GM12878 (cell line): ENCODE measurements around the gene BBS10. TPM values are rescaled to one million over a fixed set of nuclear protein-coding genes. Genes with fewer than 3 reads are reported as not detected.
"Not testable (repeated sequence)": the region's sequence is repeated elsewhere in the genome, so short reads cannot be mapped to it uniquely, and the experiment has no call there.

Source experiments
- ATAC-seq: fragments of 200-7000 bp; cut with Tn5 transposase; 3 replicates; pipeline ENCODE4 v1.9.1; 2020; ENCODE audit warnings: mild to moderate bottlenecking, moderate library complexity
- BruUV-seq: library from RNA; stranded (reverse); fragments of 400-500 nt; replicated peaks from 2 replicates; lab custom pipeline; 2021; lab: Mats Ljungman, UMichigan
- CTCF ChIA-PET: fragments of 300-600 bp; sonication (Branson Sonifier 250); formaldehyde crosslinking; extraction: SDS; loops from one replicate; lab custom pipeline; 2021; ENCODE audit warnings: inconsistent platforms; lab: Yijun Ruan, JAX
- POLR2A ChIA-PET: fragments of 350-600 bp; formaldehyde crosslinking; extraction: SDS; loops from one replicate; lab custom pipeline; 2021; ENCODE audit warnings: inconsistent platforms; lab: Charles Lee
- RAD21 ChIA-PET: fragments of 300-600 bp; sonication (Branson Sonifier 250); formaldehyde crosslinking; loops from one replicate; lab custom pipeline; 2023; ENCODE audit warnings: antibody characterized with exemption; ENCODE audit not compliant: unreplicated experiment; lab: Charles Lee
- SMC1A ChIA-PET: fragments of 300-600 bp; sonication (Branson Sonifier 250); formaldehyde crosslinking; loops from one replicate; lab custom pipeline; 2023; ENCODE audit not compliant: unreplicated experiment, uncharacterized antibody; lab: Charles Lee
- DNase-seq: peaks from one replicate; pipeline ENCODE4 v3.0.0-alpha.2; 2011; ENCODE audit warnings: low read depth, low spot score
- FAIRE-seq: peaks from 3 replicates; lab custom pipeline; 2011; peaks lifted over from hg19 to GRCh38; lab: Jason Lieb, UNC
- H2AFZ ChIP-seq: 2 replicates; pipeline ENCODE4 v1.6.0; 2011; ENCODE audit warnings: low read depth, low read length, control low read depth; ENCODE audit not compliant: control insufficient read depth
- H3K27ac ChIP-seq: 2 replicates; pipeline ENCODE4 v1.5.1; 2011; ENCODE audit warnings: control low read depth; ENCODE audit not compliant: control insufficient read depth, insufficient read depth
- H3K27me3 ChIP-seq, 2 experiments: replicated peaks in 1 of 2; 2 replicates each; pipeline versions ENCODE4 v1.6.0 to v1.6.1; 2011; ENCODE audit warnings: low read length in 1 of 2; ENCODE audit not compliant: control insufficient read depth in 2 of 2, insufficient read depth in 2 of 2
- H3K36me3 ChIP-seq, 2 experiments: 2 replicates each; pipeline ENCODE4 v1.5.1; 2011; ENCODE audit warnings: low read length in 1 of 2; ENCODE audit not compliant: control insufficient read depth in 2 of 2, insufficient read depth in 2 of 2
- H3K4me1 ChIP-seq: 2 replicates; pipeline ENCODE4 v1.6.1; 2011; ENCODE audit warnings: mild to moderate bottlenecking, low read length, moderate library complexity, mixed read lengths; ENCODE audit not compliant: control insufficient read depth, insufficient read depth
- H3K4me2 ChIP-seq: 2 replicates; pipeline ENCODE4 v1.6.0; 2011; ENCODE audit warnings: control low read depth; ENCODE audit not compliant: control insufficient read depth, insufficient read depth
- H3K4me3 ChIP-seq: fragments of 200-600 bp; sonication (generic); 2 replicates; pipeline ENCODE4 v1.5.1; 2016
- H3K79me2 ChIP-seq: 2 replicates; pipeline ENCODE4 v1.6.0; 2011; ENCODE audit warnings: low read length; ENCODE audit not compliant: control insufficient read depth, insufficient read depth
- H3K9ac ChIP-seq: 2 replicates; pipeline ENCODE4 v1.8.0; 2011; ENCODE audit warnings: low read length, control low read depth, mixed read lengths; ENCODE audit not compliant: control insufficient read depth, insufficient read depth
- H3K9me3 ChIP-seq: replicated peaks from 3 replicates; pipeline ENCODE4 v1.5.1; 2011; ENCODE audit warnings: mild to moderate bottlenecking, low read length; ENCODE audit not compliant: control insufficient read depth, insufficient read depth
- H4K20me1 ChIP-seq: 2 replicates; pipeline ENCODE4 v1.6.0; 2011; ENCODE audit not compliant: control insufficient read depth, insufficient read depth
- CEBPB ChIP-seq, 2 experiments: fragments of 150-350 bp in 1 of 2; IDR thresholded peaks; 2 replicates each; pipeline ENCODE4 v1.6.1; 2012 to 2014; ENCODE audit warnings: low read depth in 2 of 2, low read length in 2 of 2, borderline replicate concordance in 1 of 2, inconsistent platforms in 1 of 2
- MTA2 ChIP-seq: fragments of 450-650 bp; IDR thresholded peaks from 2 replicates; pipeline ENCODE4 v1.6.1; 2016; ENCODE audit warnings: low read depth, mild to moderate bottlenecking, moderate library complexity
- NFYB ChIP-seq: IDR thresholded peaks from 2 replicates; pipeline ENCODE4 v1.6.1; 2011; ENCODE audit warnings: low read depth, mild to moderate bottlenecking, low read length, improper control_type of control experiment, moderate library complexity; ENCODE audit not compliant: insufficient read depth
- NRF1 ChIP-seq: conservative IDR thresholded peaks from 2 replicates; pipeline ENCODE4 v1.6.1; 2011; ENCODE audit warnings: mild to moderate bottlenecking, low read depth, low read length, improper control_type of control experiment
- POU2F2 ChIP-seq: IDR thresholded peaks from 3 replicates; pipeline ENCODE4 v1.6.1; 2011; ENCODE audit warnings: low read depth, mild to moderate bottlenecking, low read length, borderline replicate concordance
- SMC3 ChIP-seq: IDR thresholded peaks from 2 replicates; pipeline ENCODE4 v1.6.1; 2011; ENCODE audit warnings: low read length, improper control_type of control experiment, borderline replicate concordance
- TAF1 ChIP-seq: IDR thresholded peaks from 2 replicates; pipeline ENCODE4 v1.6.1; 2011; ENCODE audit warnings: mild to moderate bottlenecking, low read depth, low read length, borderline replicate concordance
- ZNF274 ChIP-seq: IDR thresholded peaks from one replicate; pipeline ENCODE4 v1.8.0; 2011; ENCODE audit not compliant: insufficient read length, insufficient read depth
- WGBS: methylation state at CpG from one replicate; pipeline ENCODE4 v1.1.6; 2016; ENCODE audit warnings: low lambda C conversion rate; ENCODE audit not compliant: insufficient replicate concordance, insufficient coverage; ENCODE audit errors: missing lambda C conversion rate; 5-methylcytosine and 5-hydroxymethylcytosine counted together
- in situ Hi-C: fragments of 300-500 bp; cut with MboI; formaldehyde crosslinking; loops from 9 replicates; pipeline ENCODE4 v1.14.3; 2018; ENCODE audit warnings: mixed read lengths
- intact Hi-C: fragments of 100-400 bp; cut with micrococcal nuclease; formaldehyde crosslinking; loops from one replicate; pipeline ENCODE4 v1.14.2; 2022; ENCODE audit not compliant: unreplicated experiment
- polyA plus RNA-seq, 11 experiments: library from polyadenylated mRNA; depleted of rRNA in 4 of 11; unstranded in 6 of 11; stranded (reverse) in 5 of 11; fragments of >200 nt; fragmentation: Nextera tagmentation in 4 of 11; fragmentation: Illumina TruSeq in 1 of 11; extraction: Ambion mirVana in 4 of 11; extraction: Trizol in 1 of 11; gene quantifications; 1 replicate in 1 of 11; 2 replicates in 10 of 11; pipeline versions ENCODE4 v1.2.1 to v1.2.3, GENCODE V29; 2011 to 2016; ENCODE audit warnings: inconsistent platforms in 2 of 11, missing spikeins in 2 of 11, low read depth in 1 of 11
- total RNA-seq, 4 experiments: library from RNA; depleted of rRNA in 3 of 4; stranded (reverse); fragments of >200 nt in 3 of 4; fragmentation: Illumina TruSeq in 1 of 4; extraction: Trizol in 1 of 4; gene quantifications; 2 replicates each; pipeline versions ENCODE4 v1.2.1 to v1.2.3, GENCODE V29; 2013 to 2021

Gene BBS10
- total and polyA plus RNA-seq, 10 of the 15 experiments (the other 5 are each of a cell fraction or from before 2014, with no cell fraction given), result 1.2 to 9.8 (median 5.9) TPM

DNA sequence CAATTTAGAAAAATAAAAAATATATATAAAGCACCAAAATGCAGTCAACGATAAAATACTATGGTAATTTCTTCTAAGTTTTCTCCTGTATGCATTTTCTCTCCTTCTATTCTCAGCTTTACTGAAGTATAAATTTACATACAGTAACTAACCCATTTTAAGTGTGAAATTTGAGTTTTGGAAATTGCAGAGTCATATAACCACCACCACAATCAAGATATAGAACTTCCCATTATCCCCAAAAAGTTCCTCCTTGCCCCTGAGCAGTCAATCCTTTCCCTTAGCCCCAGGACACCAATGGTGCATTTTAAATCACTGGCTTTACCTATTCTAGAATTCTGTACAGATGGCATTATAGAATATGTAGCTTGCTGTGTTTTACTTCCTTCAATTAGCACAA, 31.0 kb upstream of the BBS10 start:
- Histone ChIP-seq H4K20me1 (no peaks in the 10 kb centered on the region), H3K4me3 (no peak overlapping the region), H3K79me2 (no peaks in the 10 kb centered on the region), H3K4me2 (no peak overlapping the region), H3K27me3 (no peaks in the 10 kb centered on the region), H2AFZ (no peak overlapping the region), H3K9me3 (no peaks in the 10 kb centered on the region), H3K9ac (no peak overlapping the region), H3K27ac (no peak overlapping the region), H3K4me1 (no peaks in the 10 kb centered on the region), H3K36me3 (no peaks in the 10 kb centered on the region; a peak in 1 of 4 replicates)
- no peak for TF ChIP-seq MTA2
- no peak for TF ChIP-seq NRF1
- no peak for TF ChIP-seq SMC3
- no peak for TF ChIP-seq NFYB
- no peak for TF ChIP-seq CEBPB (IDR thresholded peaks at IDR 0.05; ENCODE audit: borderline replicate concordance in 1 of 2, low read depth in 2 of 2, low read length in 2 of 2)
- no peak for TF ChIP-seq ZNF274
- no peak for TF ChIP-seq TAF1
- TF ChIP-seq POU2F2, result no peak
- SMC1A ChIA-PET, result interaction anchor here (0.7 to 1.0 kb wide), 3 partner anchors 11 to 853 kb away, joined by 3 read pairs; no protein-coding TSS in a partner anchor
- in situ Hi-C loops, result no loop called here
- CTCF ChIA-PET, result interaction anchor here (1.1 to 1.9 kb wide), 2 partner anchors 82 to 896 kb away, joined by 3 to 8 read pairs; no protein-coding TSS in a partner anchor
- intact Hi-C loops, result no loop called here
- whole genome bisulfite sequencing, result 100% methylated on average over 1 of the region's 1 CpG
- FAIRE-seq, result no peak
- DNase-seq, result no peak
- POLR2A ChIA-PET, result no interaction called here
- RAD21 ChIA-PET, result interaction anchor here (1.7 kb wide), 1 partner anchor 207 kb away, joined by 4 read pairs; no protein-coding TSS in a partner anchor
- BruUV-seq, result no TSS peak
- ATAC-seq, result no peak

DNA sequence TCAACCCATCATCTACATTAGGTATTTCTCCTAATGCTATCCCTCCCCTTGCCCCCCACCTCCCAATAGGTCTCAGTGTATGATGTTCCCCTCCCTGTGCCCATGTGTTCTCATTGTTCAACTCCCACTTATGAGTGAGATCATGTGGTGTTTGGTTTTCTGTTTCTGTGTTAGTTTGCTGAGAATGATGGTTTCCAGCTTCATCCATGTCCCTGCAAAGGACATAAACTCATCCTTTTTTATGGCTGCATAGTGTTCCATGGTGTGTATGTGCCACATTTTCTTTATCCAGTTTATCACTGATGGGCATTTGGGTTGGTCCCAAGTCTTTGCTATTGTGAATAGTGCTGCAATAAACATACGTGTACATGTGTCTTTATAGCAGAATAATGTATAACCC, 28.7 kb upstream of the BBS10 start:
- H3K9ac ChIP-seq, H3K36me3 ChIP-seq, H3K4me3 ChIP-seq, H3K79me2 ChIP-seq, POLR2A ChIA-PET, FAIRE-seq, ATAC-seq, H3K4me1 ChIP-seq, H3K27ac ChIP-seq, intact Hi-C loops, H3K9me3 ChIP-seq, H2AFZ ChIP-seq, H3K27me3 ChIP-seq, in situ Hi-C loops, H4K20me1 ChIP-seq, DNase-seq, BruUV-seq, H3K4me2 ChIP-seq: not testable (repeated sequence)
- RAD21 ChIA-PET, result interaction anchor here (1.4 kb wide), 1 partner anchor 182 kb away, joined by 3 read pairs; no protein-coding TSS in a partner anchor
- CTCF ChIA-PET, result interaction anchor here (0.6 kb wide), 1 partner anchor 326 kb away, joined by 4 read pairs; no protein-coding TSS in a partner anchor
- SMC1A ChIA-PET, result interaction anchor here (1.3 to 1.5 kb wide), 4 partner anchors 9 to 210 kb away, joined by 3 read pairs; no protein-coding TSS in a partner anchor
- WGBS, result 83% methylated on average over 1 of the region's 1 CpG
